ENCODE data around the gene CRIP1.

The CRIP1 gene

GRCh38 chr14:105519946-105520698, 33.4 kb downstream of the CRIP1 start:
- no peak for DNase-seq
- H3K36me3 ChIP-seq (ENCODE audit: control insufficient read depth, insufficient read depth, low read length), result no peaks in the 10 kb centered on the region
- H3K4me3 ChIP-seq (ENCODE audit: insufficient read depth, low read depth, low read length, poor library complexity, severe bottlenecking), result no peak overlapping the region
- H3K27ac ChIP-seq (ENCODE audit: insufficient read depth, low read length, poor library complexity, severe bottlenecking), result no peak overlapping the region
- H3K4me1 ChIP-seq (ENCODE audit: control insufficient read depth, insufficient read depth, low read length, poor library complexity, severe bottlenecking), result no peaks in the 10 kb centered on the region
- no peaks in the 10 kb centered on the region for H3K27me3 ChIP-seq (replicated peaks; ENCODE audit: control insufficient read depth, insufficient read depth, low read length, poor library complexity, severe bottlenecking)
- H3K9me3 ChIP-seq (ENCODE audit: control insufficient read depth, low read length), result no peaks in the 10 kb centered on the region

- Histone ChIP-seq H3K36me3 (ENCODE audit: control insufficient read depth, insufficient read depth, low read length) (no peaks in the 10 kb centered on the region), H3K4me3 (ENCODE audit: insufficient read depth, low read depth, low read length, poor library complexity, severe bottlenecking) (no peak overlapping the region), H3K27ac (ENCODE audit: insufficient read depth, low read length, poor library complexity, severe bottlenecking) (no peak overlapping the region), H3K4me1 (ENCODE audit: control insufficient read depth, insufficient read depth, low read length, poor library complexity, severe bottlenecking) (peaks cover 37% of the 10 kb centered on the region), H3K9me3 (ENCODE audit: control insufficient read depth, low read length) (no peaks in the 10 kb centered on the region), H3K27me3 (replicated peaks; ENCODE audit: control insufficient read depth, insufficient read depth, low read length, poor library complexity, severe bottlenecking) (peaks cover 2% of the 10 kb centered on the region)
- no peak for DNase-seq
Observed at GRCh38 chr14:105525326-105525725, 38.6 kb downstream of the CRIP1 start.

- DNase-seq, result peak; percentile 25 to 35 (median 31)
- no peaks in the 10 kb centered on the region for H3K9me3 ChIP-seq (ENCODE audit: control insufficient read depth, low read length)
- peaks cover 2% of the 10 kb centered on the region for H3K27me3 ChIP-seq (replicated peaks; ENCODE audit: control insufficient read depth, insufficient read depth, low read length, poor library complexity, severe bottlenecking)
- H3K4me1 ChIP-seq (ENCODE audit: control insufficient read depth, insufficient read depth, low read length, poor library complexity, severe bottlenecking), result peaks cover 37% of the 10 kb centered on the region
- H3K36me3 ChIP-seq (ENCODE audit: control insufficient read depth, insufficient read depth, low read length), result no peaks in the 10 kb centered on the region
- H3K27ac ChIP-seq (ENCODE audit: insufficient read depth, low read length, poor library complexity, severe bottlenecking), result no peak within 1 kb of the TSS
- peak within 1 kb of the TSS; percentile 58 for H3K4me3 ChIP-seq (ENCODE audit: insufficient read depth, low read depth, low read length, poor library complexity, severe bottlenecking)
Observed at GRCh38 chr14:105525861-105526775, 39.4 kb downstream of the CRIP1 start, which contains the start of gene TMEM121. TMEM121 (plus strand) TSS chr14:105526583; CDS start chr14:105528835, 2,252 bp downstream.

GRCh38 chr14:105526776-105527380, 40.2 kb downstream of the CRIP1 start:
- H3K9me3 ChIP-seq (ENCODE audit: control insufficient read depth, low read length), result no peaks in the 10 kb centered on the region
- no peak for DNase-seq
- H3K27me3 ChIP-seq (replicated peaks; ENCODE audit: control insufficient read depth, insufficient read depth, low read length, poor library complexity, severe bottlenecking), result peaks cover 2% of the 10 kb centered on the region
- H3K4me3 ChIP-seq (ENCODE audit: insufficient read depth, low read depth, low read length, poor library complexity, severe bottlenecking), result peak overlapping the region; percentile 58
- H3K4me1 ChIP-seq (ENCODE audit: control insufficient read depth, insufficient read depth, low read length, poor library complexity, severe bottlenecking), result peaks cover 37% of the 10 kb centered on the region
- H3K27ac ChIP-seq (ENCODE audit: insufficient read depth, low read length, poor library complexity, severe bottlenecking), result no peak overlapping the region
- no peaks in the 10 kb centered on the region for H3K36me3 ChIP-seq (ENCODE audit: control insufficient read depth, insufficient read depth, low read length)

GRCh38 chr14:105527381-105527825, 40.7 kb downstream of the CRIP1 start:
- no peaks in the 10 kb centered on the region for H3K36me3 ChIP-seq (ENCODE audit: control insufficient read depth, insufficient read depth, low read length)
- peak overlapping the region; percentile 58 for H3K4me3 ChIP-seq (ENCODE audit: insufficient read depth, low read depth, low read length, poor library complexity, severe bottlenecking)
- H3K27me3 ChIP-seq (replicated peaks; ENCODE audit: control insufficient read depth, insufficient read depth, low read length, poor library complexity, severe bottlenecking), result peaks cover 2% of the 10 kb centered on the region
- no peak overlapping the region for H3K27ac ChIP-seq (ENCODE audit: insufficient read depth, low read length, poor library complexity, severe bottlenecking)
- H3K9me3 ChIP-seq (ENCODE audit: control insufficient read depth, low read length), result no peaks in the 10 kb centered on the region
- DNase-seq, result no peak
- peaks cover 37% of the 10 kb centered on the region for H3K4me1 ChIP-seq (ENCODE audit: control insufficient read depth, insufficient read depth, low read length, poor library complexity, severe bottlenecking)

GRCh38 chr14:105527826-105528585, 41.3 kb downstream of the CRIP1 start:
- Histone ChIP-seq H3K4me1 (ENCODE audit: control insufficient read depth, insufficient read depth, low read length, poor library complexity, severe bottlenecking) (peaks cover 37% of the 10 kb centered on the region), H3K9me3 (ENCODE audit: control insufficient read depth, low read length) (no peaks in the 10 kb centered on the region), H3K27ac (ENCODE audit: insufficient read depth, low read length, poor library complexity, severe bottlenecking) (no peak overlapping the region), H3K27me3 (replicated peaks; ENCODE audit: control insufficient read depth, insufficient read depth, low read length, poor library complexity, severe bottlenecking) (peaks cover 2% of the 10 kb centered on the region), H3K4me3 (ENCODE audit: insufficient read depth, low read depth, low read length, poor library complexity, severe bottlenecking) (peak overlapping the region; percentile 58), H3K36me3 (ENCODE audit: control insufficient read depth, insufficient read depth, low read length) (no peaks in the 10 kb centered on the region)
- DNase-seq, result peak; percentile 61 to 67 (median 66)

- Histone ChIP-seq H3K4me1 (ENCODE audit: control insufficient read depth, insufficient read depth, low read length, poor library complexity, severe bottlenecking) (peaks cover 37% of the 10 kb centered on the region), H3K27ac (ENCODE audit: insufficient read depth, low read length, poor library complexity, severe bottlenecking) (peak overlapping the region; percentile 37), H3K27me3 (replicated peaks; ENCODE audit: control insufficient read depth, insufficient read depth, low read length, poor library complexity, severe bottlenecking) (peaks cover 2% of the 10 kb centered on the region), H3K9me3 (ENCODE audit: control insufficient read depth, low read length) (no peaks in the 10 kb centered on the region), H3K36me3 (ENCODE audit: control insufficient read depth, insufficient read depth, low read length) (no peaks in the 10 kb centered on the region), H3K4me3 (ENCODE audit: insufficient read depth, low read depth, low read length, poor library complexity, severe bottlenecking) (peak overlapping the region; percentile 58)
- DNase-seq, result no peak
Observed at GRCh38 chr14:105528586-105529318, 42.1 kb downstream of the CRIP1 start.

- Histone ChIP-seq H3K4me3 (ENCODE audit: insufficient read depth, low read depth, low read length, poor library complexity, severe bottlenecking) (peak overlapping the region; percentile 54), H3K9me3 (ENCODE audit: control insufficient read depth, low read length) (no peaks in the 10 kb centered on the region), H3K27me3 (replicated peaks; ENCODE audit: control insufficient read depth, insufficient read depth, low read length, poor library complexity, severe bottlenecking) (peaks cover 2% of the 10 kb centered on the region), H3K36me3 (ENCODE audit: control insufficient read depth, insufficient read depth, low read length) (no peaks in the 10 kb centered on the region), H3K27ac (ENCODE audit: insufficient read depth, low read length, poor library complexity, severe bottlenecking) (peak overlapping the region; percentile 37), H3K4me1 (ENCODE audit: control insufficient read depth, insufficient read depth, low read length, poor library complexity, severe bottlenecking) (peaks cover 37% of the 10 kb centered on the region)
- DNase-seq, result no peak
Observed at GRCh38 chr14:105529319-105529568, 42.6 kb downstream of the CRIP1 start.

Measured in effector memory CD4-positive, alpha-beta T cell (primary cell).